ENCODE measurements around the gene DNAAF5.
A peak's percentile ranks its signal among the peaks of the same experiment; 100 is the strongest.

The DNAAF5 gene

GRCh38 chr7:730501-731439 lies 4.3 kb downstream of the DNAAF5 start:
- H3K4me1 ChIP-seq (ENCODE audit: control insufficient read depth, insufficient read depth, low read depth, low read length), result peaks cover 33% of the 10 kb centered on the region
- no peak overlapping the region for H4K91ac ChIP-seq (ENCODE audit: low read length)
- no peak overlapping the region for H3K4me2 ChIP-seq (ENCODE audit: low read length, poor library complexity, severe bottlenecking)
- H2AFZ ChIP-seq (ENCODE audit: low read depth, low read length), result no peak overlapping the region
- WGBS, result 89% methylated on average over 22 of the region's 23 CpGs
- H3K79me1 ChIP-seq (replicated peaks; ENCODE audit: low read length, poor library complexity, severe bottlenecking), result peaks cover 17% of the 10 kb centered on the region
- H3K4ac ChIP-seq (ENCODE audit: low read depth in 1 of 2, low read length in 2 of 2), result no peak overlapping the region
- H4K8ac ChIP-seq (ENCODE audit: low read length), result no peak overlapping the region
- H3K27me3 ChIP-seq (ENCODE audit: control insufficient read depth in 1 of 2, insufficient read depth in 1 of 2, low read length in 2 of 2), result no peaks in the 10 kb centered on the region
- H2BK120ac ChIP-seq (ENCODE audit: low read depth, low read length), result no peak overlapping the region
- no peak overlapping the region for H3K27ac ChIP-seq (ENCODE audit: low read length, poor library complexity, severe bottlenecking)
- no peak overlapping the region for H3K18ac ChIP-seq (ENCODE audit: low read depth in 1 of 2, low read length in 2 of 2)
- H2BK12ac ChIP-seq (ENCODE audit: low read length in 2 of 2), result no peak overlapping the region
- H3K23ac ChIP-seq (ENCODE audit: low read length in 2 of 2), result no peak overlapping the region
- DNase-seq, result peak; percentile 28
- peaks cover 34 to 48% of the 10 kb centered on the region in 2 experiments for H3K36me3 ChIP-seq (ENCODE audit: control insufficient read depth in 1 of 2, insufficient read depth in 2 of 2, low read depth in 1 of 2, low read length in 2 of 2)
- peaks cover 14% of the 10 kb centered on the region for H3K9me3 ChIP-seq (ENCODE audit: control insufficient read depth, low read length)
- H3K9ac ChIP-seq (ENCODE audit: low read length), result no peak overlapping the region
- no peak overlapping the region for H2AK5ac ChIP-seq (ENCODE audit: low read length, severe bottlenecking)
- no peak overlapping the region for H2BK5ac ChIP-seq (ENCODE audit: low read depth, low read length, poor library complexity, severe bottlenecking)
- no peak overlapping the region for H3K4me3 ChIP-seq (ENCODE audit: insufficient read depth in 1 of 2, low read depth in 1 of 2, low read length in 2 of 2)
- H2BK15ac ChIP-seq (ENCODE audit: low read depth, poor library complexity, severe bottlenecking), result no peak overlapping the region
- H3K14ac ChIP-seq (ENCODE audit: low read length in 2 of 2), result no peak overlapping the region

- H3K4me3 ChIP-seq (ENCODE audit: insufficient read depth in 1 of 2, low read depth in 1 of 2, low read length in 2 of 2), result no peak overlapping the region
- no peak overlapping the region for H2BK5ac ChIP-seq (ENCODE audit: low read depth, low read length, poor library complexity, severe bottlenecking)
- peaks cover 14% of the 10 kb centered on the region for H3K9me3 ChIP-seq (ENCODE audit: control insufficient read depth, low read length)
- peaks cover 14% of the 10 kb centered on the region for H3K79me1 ChIP-seq (replicated peaks; ENCODE audit: low read length, poor library complexity, severe bottlenecking)
- H3K23ac ChIP-seq (ENCODE audit: low read length in 2 of 2), result no peak overlapping the region
- H3K27me3 ChIP-seq (ENCODE audit: control insufficient read depth in 1 of 2, insufficient read depth in 1 of 2, low read length in 2 of 2), result no peaks in the 10 kb centered on the region
- 97% methylated on average over 13 of the region's 17 CpGs for WGBS
- no peak overlapping the region for H2BK120ac ChIP-seq (ENCODE audit: low read depth, low read length)
- no peak for DNase-seq
- H3K4me2 ChIP-seq (ENCODE audit: low read length, poor library complexity, severe bottlenecking), result no peak overlapping the region
- no peak overlapping the region for H2AK5ac ChIP-seq (ENCODE audit: low read length, severe bottlenecking)
- no peak overlapping the region for H2BK12ac ChIP-seq (ENCODE audit: low read length in 2 of 2)
- no peak overlapping the region for H3K18ac ChIP-seq (ENCODE audit: low read depth in 1 of 2, low read length in 2 of 2)
- no peak overlapping the region for H4K91ac ChIP-seq (ENCODE audit: low read length)
- no peak overlapping the region for H3K27ac ChIP-seq (ENCODE audit: low read length, poor library complexity, severe bottlenecking)
- no peak overlapping the region for H2AFZ ChIP-seq (ENCODE audit: low read depth, low read length)
- peaks cover 34 to 48% of the 10 kb centered on the region in 2 experiments for H3K36me3 ChIP-seq (ENCODE audit: control insufficient read depth in 1 of 2, insufficient read depth in 2 of 2, low read depth in 1 of 2, low read length in 2 of 2)
- H2BK15ac ChIP-seq (ENCODE audit: low read depth, poor library complexity, severe bottlenecking), result no peak overlapping the region
- no peak overlapping the region for H4K8ac ChIP-seq (ENCODE audit: low read length)
- no peak overlapping the region for H3K4ac ChIP-seq (ENCODE audit: low read depth in 1 of 2, low read length in 2 of 2)
- H3K4me1 ChIP-seq (ENCODE audit: control insufficient read depth, insufficient read depth, low read depth, low read length), result peaks cover 29% of the 10 kb centered on the region
- no peak overlapping the region for H3K9ac ChIP-seq (ENCODE audit: low read length)
- H3K14ac ChIP-seq (ENCODE audit: low read length in 2 of 2), result no peak overlapping the region
These were observed 5.1 kb downstream of the DNAAF5 start for GRCh38 chr7:731440-732085.

GRCh38 chr7:732094-732541 lies 5.6 kb downstream of the DNAAF5 start:
- H3K18ac ChIP-seq (ENCODE audit: low read depth in 1 of 2, low read length in 2 of 2), result no peak overlapping the region
- H3K9ac ChIP-seq (ENCODE audit: low read length), result no peak overlapping the region
- H3K27ac ChIP-seq (ENCODE audit: low read length, poor library complexity, severe bottlenecking), result no peak overlapping the region
- no peak overlapping the region for H3K14ac ChIP-seq (ENCODE audit: low read length in 2 of 2)
- peaks cover 14% of the 10 kb centered on the region for H3K79me1 ChIP-seq (replicated peaks; ENCODE audit: low read length, poor library complexity, severe bottlenecking)
- WGBS, result 96% methylated on average over 17 of the region's 17 CpGs
- no peak overlapping the region for H2AK5ac ChIP-seq (ENCODE audit: low read length, severe bottlenecking)
- H2BK12ac ChIP-seq (ENCODE audit: low read length in 2 of 2), result no peak overlapping the region
- H3K4me3 ChIP-seq (ENCODE audit: insufficient read depth in 1 of 2, low read depth in 1 of 2, low read length in 2 of 2), result no peak overlapping the region
- no peak for DNase-seq
- no peak overlapping the region for H4K8ac ChIP-seq (ENCODE audit: low read length)
- H3K23ac ChIP-seq (ENCODE audit: low read length in 2 of 2), result no peak overlapping the region
- H2AFZ ChIP-seq (ENCODE audit: low read depth, low read length), result no peak overlapping the region
- H2BK5ac ChIP-seq (ENCODE audit: low read depth, low read length, poor library complexity, severe bottlenecking), result no peak overlapping the region
- H3K4me2 ChIP-seq (ENCODE audit: low read length, poor library complexity, severe bottlenecking), result no peak overlapping the region
- no peak overlapping the region for H4K91ac ChIP-seq (ENCODE audit: low read length)
- H3K36me3 ChIP-seq (ENCODE audit: control insufficient read depth in 1 of 2, insufficient read depth in 2 of 2, low read depth in 1 of 2, low read length in 2 of 2), result peaks cover 34 to 48% of the 10 kb centered on the region in 2 experiments
- H2BK120ac ChIP-seq (ENCODE audit: low read depth, low read length), result no peak overlapping the region
- peaks cover 14% of the 10 kb centered on the region for H3K9me3 ChIP-seq (ENCODE audit: control insufficient read depth, low read length)
- H3K4ac ChIP-seq (ENCODE audit: low read depth in 1 of 2, low read length in 2 of 2), result no peak overlapping the region
- H3K4me1 ChIP-seq (ENCODE audit: control insufficient read depth, insufficient read depth, low read depth, low read length), result peaks cover 29% of the 10 kb centered on the region
- H3K27me3 ChIP-seq (ENCODE audit: control insufficient read depth in 1 of 2, insufficient read depth in 1 of 2, low read length in 2 of 2), result no peaks in the 10 kb centered on the region
- H2BK15ac ChIP-seq (ENCODE audit: low read depth, poor library complexity, severe bottlenecking), result no peak overlapping the region

GRCh38 chr7:732556-732955 lies 6.1 kb downstream of the DNAAF5 start:
- Histone ChIP-seq H2BK5ac (ENCODE audit: low read depth, low read length, poor library complexity, severe bottlenecking) (no peak overlapping the region), H2AFZ (ENCODE audit: low read depth, low read length) (no peak overlapping the region), H3K23ac (ENCODE audit: low read length in 2 of 2) (no peak overlapping the region), H3K27me3 (ENCODE audit: control insufficient read depth in 1 of 2, insufficient read depth in 1 of 2, low read length in 2 of 2) (no peaks in the 10 kb centered on the region), H3K27ac (ENCODE audit: low read length, poor library complexity, severe bottlenecking) (no peak overlapping the region), H3K18ac (ENCODE audit: low read depth in 1 of 2, low read length in 2 of 2) (no peak overlapping the region), H2BK15ac (ENCODE audit: low read depth, poor library complexity, severe bottlenecking) (no peak overlapping the region), H4K8ac (ENCODE audit: low read length) (no peak overlapping the region), H3K4me3 (ENCODE audit: insufficient read depth in 1 of 2, low read depth in 1 of 2, low read length in 2 of 2) (no peak overlapping the region), H4K91ac (ENCODE audit: low read length) (no peak overlapping the region), H3K14ac (ENCODE audit: low read length in 2 of 2) (no peak overlapping the region), H2AK5ac (ENCODE audit: low read length, severe bottlenecking) (no peak overlapping the region), H3K9ac (ENCODE audit: low read length) (no peak overlapping the region), H2BK120ac (ENCODE audit: low read depth, low read length) (no peak overlapping the region), H3K79me1 (replicated peaks; ENCODE audit: low read length, poor library complexity, severe bottlenecking) (peaks cover 14% of the 10 kb centered on the region), H3K9me3 (ENCODE audit: control insufficient read depth, low read length) (peaks cover 14% of the 10 kb centered on the region), H3K4me1 (ENCODE audit: control insufficient read depth, insufficient read depth, low read depth, low read length) (peaks cover 27% of the 10 kb centered on the region), H3K4me2 (ENCODE audit: low read length, poor library complexity, severe bottlenecking) (no peak overlapping the region), H2BK12ac (ENCODE audit: low read length in 2 of 2) (no peak overlapping the region), H3K36me3 (ENCODE audit: control insufficient read depth in 1 of 2, insufficient read depth in 2 of 2, low read depth in 1 of 2, low read length in 2 of 2) (peaks cover 34 to 48% of the 10 kb centered on the region in 2 experiments), H3K4ac (ENCODE audit: low read depth in 1 of 2, low read length in 2 of 2) (no peak overlapping the region)
- WGBS, result 95% methylated on average over 3 of the region's 3 CpGs
- DNase-seq, result no peak

Measured in mesenchymal stem cell (in vitro differentiated cells and primary cell).